H9 (cell line): ENCODE data around the gene SMAD6. TPM values are rescaled to one million over a fixed set of nuclear protein-coding genes. Genes with fewer than 3 reads are reported as not detected.

Experiments used
- DNase-seq: peaks from one replicate; pipeline ENCODE4 v3.0.0-alpha.2; 2017
- H2AFZ ChIP-seq: one replicate; pipeline ENCODE4 v1.6.1; 2013; ENCODE audit warnings: mild to moderate bottlenecking, low read length, control low read depth, moderate library complexity
- H2AK5ac ChIP-seq: 2 replicates; pipeline ENCODE4 v1.6.1; 2013; ENCODE audit warnings: low read length, control low read depth, mixed read lengths; ENCODE audit not compliant: insufficient read length
- H2BK120ac ChIP-seq: one replicate; pipeline ENCODE4 v1.6.1; 2013; ENCODE audit warnings: low read depth, mild to moderate bottlenecking, low read length, control low read depth, inconsistent platforms; ENCODE audit not compliant: poor library complexity, severe bottlenecking
- H2BK12ac ChIP-seq: 2 replicates; pipeline ENCODE4 v1.6.1; 2013; ENCODE audit warnings: low read length, control low read depth, mixed read lengths, low read depth; ENCODE audit not compliant: insufficient read length
- H2BK15ac ChIP-seq: 2 replicates; pipeline ENCODE4 v1.6.1; 2013; ENCODE audit warnings: low read depth, low read length, control low read depth
- H2BK20ac ChIP-seq: one replicate; pipeline ENCODE4 v1.6.1; 2013; ENCODE audit warnings: low read depth, mild to moderate bottlenecking, low read length, control low read depth, inconsistent platforms; ENCODE audit not compliant: poor library complexity, severe bottlenecking
- H2BK5ac ChIP-seq: 2 replicates; pipeline ENCODE4 v1.6.1; 2013; ENCODE audit warnings: low read length, control low read depth, mixed read lengths; ENCODE audit not compliant: insufficient read length
- H3K14ac ChIP-seq: 2 replicates; pipeline ENCODE4 v1.6.1; 2013; ENCODE audit warnings: low read length, control low read depth; ENCODE audit not compliant: insufficient read depth
- H3K18ac ChIP-seq: 2 replicates; pipeline ENCODE4 v1.6.1; 2013; ENCODE audit warnings: low read depth, mild to moderate bottlenecking, mixed read lengths, low read length, control low read depth; ENCODE audit not compliant: insufficient read length
- H3K23ac ChIP-seq: 2 replicates; pipeline ENCODE4 v1.6.1; 2013; ENCODE audit warnings: low read length, control low read depth, mixed read lengths, low read depth; ENCODE audit not compliant: insufficient read length
- H3K23me2 ChIP-seq: 2 replicates; pipeline ENCODE4 v1.6.1; 2013; ENCODE audit warnings: low read depth, mild to moderate bottlenecking, mixed read lengths, low read length, control low read depth; ENCODE audit not compliant: insufficient read length, poor library complexity, severe bottlenecking
- H3K27ac ChIP-seq: 2 replicates; pipeline ENCODE4 v1.5.1; 2013; ENCODE audit warnings: low read length, control low read depth, mixed read lengths, low read depth; ENCODE audit not compliant: insufficient read length
- H3K27me3 ChIP-seq: 2 replicates; pipeline ENCODE4 v1.6.1; 2013; ENCODE audit warnings: low read length, control low read depth, inconsistent platforms; ENCODE audit not compliant: insufficient read depth
- H3K4ac ChIP-seq: 2 replicates; pipeline ENCODE4 v1.6.1; 2013; ENCODE audit warnings: low read depth, mild to moderate bottlenecking, control low read depth, inconsistent platforms, low read length, moderate library complexity
- H3K4me1 ChIP-seq: 2 replicates; pipeline ENCODE4 v1.6.1; 2013; ENCODE audit warnings: low read length, control low read depth, inconsistent platforms; ENCODE audit not compliant: insufficient read depth
- H3K4me2 ChIP-seq: 2 replicates; pipeline ENCODE4 v1.6.1; 2013; ENCODE audit warnings: low read length, control low read depth, mixed read lengths; ENCODE audit not compliant: insufficient read length, insufficient read depth
- H3K56ac ChIP-seq: 2 replicates; pipeline ENCODE4 v1.6.1; 2013; ENCODE audit warnings: low read depth, mild to moderate bottlenecking, mixed read lengths, low read length, control low read depth; ENCODE audit not compliant: insufficient read length
- H3K79me1 ChIP-seq: 2 replicates; pipeline ENCODE4 v1.6.1; 2013; ENCODE audit warnings: low read depth, mild to moderate bottlenecking, moderate library complexity, low read length, control low read depth, inconsistent platforms; ENCODE audit not compliant: insufficient read depth, poor library complexity, severe bottlenecking
- H3K79me2 ChIP-seq: 2 replicates; pipeline ENCODE4 v1.6.1; 2013; ENCODE audit warnings: low read length, control low read depth, inconsistent platforms; ENCODE audit not compliant: insufficient read depth
- H3K9ac ChIP-seq: 2 replicates; pipeline ENCODE4 v1.6.1; 2013; ENCODE audit warnings: low read length, control low read depth, mixed read lengths; ENCODE audit not compliant: insufficient read length; ENCODE audit errors: extremely low read depth
- H3K9me3 ChIP-seq: one replicate; pipeline ENCODE4 v1.6.1; 2013; ENCODE audit warnings: low read depth, low read length, inconsistent platforms; ENCODE audit not compliant: control insufficient read depth
- H3T11ph ChIP-seq: one replicate; pipeline ENCODE4 v1.6.1; 2013; ENCODE audit warnings: mild to moderate bottlenecking, low read length, control low read depth, inconsistent platforms
- H4K20me1 ChIP-seq: one replicate; pipeline ENCODE4 v1.6.1; 2013; ENCODE audit not compliant: control insufficient read depth, insufficient read length, insufficient read depth
- H4K5ac ChIP-seq: 2 replicates; pipeline ENCODE4 v1.6.1; 2013; ENCODE audit warnings: low read depth, mild to moderate bottlenecking, mixed read lengths, low read length, control low read depth; ENCODE audit not compliant: insufficient read length
- H4K8ac ChIP-seq: replicated peaks from 2 replicates; pipeline ENCODE4 v1.6.1; 2013; ENCODE audit warnings: low read length, control low read depth, mixed read lengths, low read depth; ENCODE audit not compliant: insufficient read length
- H4K91ac ChIP-seq: 2 replicates; pipeline ENCODE4 v1.6.1; 2013; ENCODE audit warnings: low read depth, mild to moderate bottlenecking, moderate library complexity, mixed read lengths, low read length, control low read depth; ENCODE audit not compliant: insufficient read length
- H3K27ac Mint-ChIP-seq, 3 experiments: 2 replicates in 2 of 3; 3 replicates in 1 of 3; pipeline ENCODE4 v1.8.0; 2020 to 2021; ENCODE audit warnings: mixed read lengths in 3 of 3, mild to moderate bottlenecking in 1 of 3, moderate library complexity in 1 of 3
- H3K27me3 Mint-ChIP-seq: 2 replicates; pipeline ENCODE4 v1.8.0; 2021; ENCODE audit warnings: low read depth, mild to moderate bottlenecking, moderate library complexity, mixed read lengths
- H3K36me3 Mint-ChIP-seq, 3 experiments: 2 replicates in 2 of 3; 3 replicates in 1 of 3; pipeline ENCODE4 v1.8.0; 2020 to 2021; ENCODE audit warnings: low read depth in 3 of 3, mixed read lengths in 3 of 3; ENCODE audit not compliant: insufficient read depth in 1 of 3
- H3K4me1 Mint-ChIP-seq, 2 experiments: 2 replicates each; pipeline ENCODE4 v1.8.0; 2020; ENCODE audit warnings: mixed read lengths in 2 of 2
- H3K4me3 Mint-ChIP-seq, 2 experiments: 2 replicates in 1 of 2; 3 replicates in 1 of 2; pipeline ENCODE4 v1.8.0; 2020 to 2021; ENCODE audit warnings: mild to moderate bottlenecking in 2 of 2, mixed read lengths in 2 of 2, moderate library complexity in 1 of 2
- H3K9me3 Mint-ChIP-seq, 2 experiments: 2 replicates in 1 of 2; 3 replicates in 1 of 2; pipeline ENCODE4 v1.8.0; 2020; ENCODE audit warnings: mild to moderate bottlenecking in 2 of 2, mixed read lengths in 2 of 2, moderate library complexity in 1 of 2
- WGBS: extraction: QIAGEN DNeasy Blood & Tissue Kit; methylation state at CpG from one replicate; pipeline ENCODE4 v1.1.7; 2013; ENCODE audit warnings: missing lambda C conversion rate, low lambda C conversion rate, mixed read lengths; ENCODE audit not compliant: insufficient read length; ENCODE audit errors: extremely low coverage; 5-methylcytosine and 5-hydroxymethylcytosine counted together
- total RNA-seq: library from RNA; stranded (reverse); gene quantifications from 2 replicates; pipeline ENCODE4 v1.2.1, GENCODE V29; 2021
- TF ChIP-seq, protein P1 (sequence below): fragments of 200-600 bp; sonication (generic); conservative IDR thresholded peaks from 3 replicates; pipeline ENCODE4 v1.8.0; 2021; ENCODE audit warnings: antibody characterized with exemption, mild to moderate bottlenecking

Gene SMAD6
- total RNA-seq, 1 experiment from 2014 or later = 6.0 TPM

GRCh38 chr15:66753687-66754377 is 51.8 kb downstream of the SMAD6 start:
- no peak overlapping the region for H2AK5ac ChIP-seq
- no peak overlapping the region for H2BK12ac ChIP-seq
- Mint-ChIP-seq H3K4me1 (peaks cover 32 to 37% of the 10 kb centered on the region in 2 experiments), H3K4me3 (no peak overlapping the region), H3K9me3 (peaks cover 6 to 10% of the 10 kb centered on the region in 2 experiments; a peak in 4 of 5 replicates), H3K36me3 (peaks cover 6 to 11% (median 7%) of the 10 kb centered on the region in 3 experiments), H3K27ac (no peak overlapping the region), H3K27me3 (no peaks in the 10 kb centered on the region)
- H3K4me2 ChIP-seq = no peak overlapping the region
- no peaks in the 10 kb centered on the region for H3K27me3 ChIP-seq
- H3K14ac ChIP-seq = no peak overlapping the region
- no peak overlapping the region for H4K91ac ChIP-seq
- H2BK120ac ChIP-seq = no peak overlapping the region
- no peak overlapping the region for H2BK20ac ChIP-seq
- no peak overlapping the region for H3K56ac ChIP-seq
- TF ChIP-seq, protein P1, sequence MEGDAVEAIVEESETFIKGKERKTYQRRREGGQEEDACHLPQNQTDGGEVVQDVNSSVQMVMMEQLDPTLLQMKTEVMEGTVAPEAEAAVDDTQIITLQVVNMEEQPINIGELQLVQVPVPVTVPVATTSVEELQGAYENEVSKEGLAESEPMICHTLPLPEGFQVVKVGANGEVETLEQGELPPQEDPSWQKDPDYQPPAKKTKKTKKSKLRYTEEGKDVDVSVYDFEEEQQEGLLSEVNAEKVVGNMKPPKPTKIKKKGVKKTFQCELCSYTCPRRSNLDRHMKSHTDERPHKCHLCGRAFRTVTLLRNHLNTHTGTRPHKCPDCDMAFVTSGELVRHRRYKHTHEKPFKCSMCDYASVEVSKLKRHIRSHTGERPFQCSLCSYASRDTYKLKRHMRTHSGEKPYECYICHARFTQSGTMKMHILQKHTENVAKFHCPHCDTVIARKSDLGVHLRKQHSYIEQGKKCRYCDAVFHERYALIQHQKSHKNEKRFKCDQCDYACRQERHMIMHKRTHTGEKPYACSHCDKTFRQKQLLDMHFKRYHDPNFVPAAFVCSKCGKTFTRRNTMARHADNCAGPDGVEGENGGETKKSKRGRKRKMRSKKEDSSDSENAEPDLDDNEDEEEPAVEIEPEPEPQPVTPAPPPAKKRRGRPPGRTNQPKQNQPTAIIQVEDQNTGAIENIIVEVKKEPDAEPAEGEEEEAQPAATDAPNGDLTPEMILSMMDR = no peak
- no peaks in the 10 kb centered on the region for H3K79me1 ChIP-seq
- no peak overlapping the region for H2AFZ ChIP-seq
- no peak overlapping the region for H3K9ac ChIP-seq
- DNase-seq = no peak
- no peaks in the 10 kb centered on the region for H4K20me1 ChIP-seq
- no peak overlapping the region for H3K27ac ChIP-seq
- no peak overlapping the region for H3K4ac ChIP-seq
- no peak overlapping the region for H3K23ac ChIP-seq
- H4K5ac ChIP-seq = no peak overlapping the region
- no peaks in the 10 kb centered on the region for H3K9me3 ChIP-seq
- no peak overlapping the region for H2BK15ac ChIP-seq
- WGBS = no CpG with 5 or more reads among the region's 7 CpGs
- no peak overlapping the region for H3T11ph ChIP-seq
- H3K23me2 ChIP-seq = no peaks in the 10 kb centered on the region
- H2BK5ac ChIP-seq = no peak overlapping the region
- H3K79me2 ChIP-seq = no peaks in the 10 kb centered on the region
- H3K18ac ChIP-seq = no peak overlapping the region
- H3K4me1 ChIP-seq = peaks cover 6% of the 10 kb centered on the region; the same call in 1 of the 2 replicates
- H4K8ac ChIP-seq = no peak overlapping the region
